ENCODE results near the gene CCDC197.

Gene CCDC197

DNA sequence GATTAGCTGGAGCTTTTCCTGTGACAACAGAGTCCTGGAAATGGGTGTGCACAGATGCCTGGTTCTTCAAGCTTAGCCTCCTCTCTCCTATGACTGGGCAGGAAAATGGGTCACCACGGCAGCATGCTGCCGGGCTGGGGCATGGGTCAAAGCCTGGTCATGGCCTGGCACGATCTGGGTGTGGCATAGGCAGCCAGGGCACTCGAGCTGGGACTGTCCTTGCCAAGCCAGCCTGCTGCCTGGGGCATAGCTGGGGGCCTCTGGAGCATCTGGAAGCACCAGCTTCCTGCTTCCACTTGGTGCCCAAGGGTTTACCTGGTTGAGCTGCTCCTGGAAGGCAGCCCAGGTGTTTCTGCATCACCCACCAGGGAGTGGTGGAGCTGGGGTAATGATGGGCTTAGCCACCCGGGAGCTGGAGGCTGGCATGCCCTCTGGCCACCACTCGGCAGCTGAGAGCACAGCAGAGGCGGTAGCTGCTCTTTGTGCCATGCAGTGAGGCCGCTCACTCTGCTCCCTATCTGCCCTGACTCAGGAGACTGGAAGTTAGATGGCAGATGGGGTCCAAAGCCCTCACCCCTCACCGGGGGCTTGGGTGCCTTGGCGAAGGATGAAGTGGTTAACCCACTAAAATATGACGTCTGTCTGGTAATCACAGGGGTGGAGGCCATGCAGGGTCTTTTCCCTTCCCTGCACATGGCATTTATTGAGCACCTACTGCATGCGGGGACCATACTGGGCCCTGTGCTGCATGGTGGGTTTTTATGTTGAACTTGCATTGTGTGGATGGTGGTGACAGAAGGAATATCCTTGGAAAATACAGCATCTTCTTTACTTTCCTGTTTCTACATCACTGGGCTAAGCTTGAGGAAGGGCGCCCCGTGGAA lies 30.7 kb downstream of the CCDC197 start:
- no peaks in the 10 kb centered on the region for H3K9me3 ChIP-seq (ENCODE audit: insufficient read depth, low read length)
- H3K36me3 ChIP-seq (ENCODE audit: low read length): no peaks in the 10 kb centered on the region
- no peak overlapping the region for H3K9ac ChIP-seq (ENCODE audit: low read length)
- H3F3A ChIP-seq (ENCODE audit: insufficient read depth): no peaks in the 10 kb centered on the region
- TF ChIP-seq, protein P1, sequence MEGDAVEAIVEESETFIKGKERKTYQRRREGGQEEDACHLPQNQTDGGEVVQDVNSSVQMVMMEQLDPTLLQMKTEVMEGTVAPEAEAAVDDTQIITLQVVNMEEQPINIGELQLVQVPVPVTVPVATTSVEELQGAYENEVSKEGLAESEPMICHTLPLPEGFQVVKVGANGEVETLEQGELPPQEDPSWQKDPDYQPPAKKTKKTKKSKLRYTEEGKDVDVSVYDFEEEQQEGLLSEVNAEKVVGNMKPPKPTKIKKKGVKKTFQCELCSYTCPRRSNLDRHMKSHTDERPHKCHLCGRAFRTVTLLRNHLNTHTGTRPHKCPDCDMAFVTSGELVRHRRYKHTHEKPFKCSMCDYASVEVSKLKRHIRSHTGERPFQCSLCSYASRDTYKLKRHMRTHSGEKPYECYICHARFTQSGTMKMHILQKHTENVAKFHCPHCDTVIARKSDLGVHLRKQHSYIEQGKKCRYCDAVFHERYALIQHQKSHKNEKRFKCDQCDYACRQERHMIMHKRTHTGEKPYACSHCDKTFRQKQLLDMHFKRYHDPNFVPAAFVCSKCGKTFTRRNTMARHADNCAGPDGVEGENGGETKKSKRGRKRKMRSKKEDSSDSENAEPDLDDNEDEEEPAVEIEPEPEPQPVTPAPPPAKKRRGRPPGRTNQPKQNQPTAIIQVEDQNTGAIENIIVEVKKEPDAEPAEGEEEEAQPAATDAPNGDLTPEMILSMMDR (IDR thresholded peaks at IDR 0.05; ENCODE audit: insufficient read depth, low read length, poor library complexity, severe bottlenecking): no peak
- no peak for TF ChIP-seq EZH2phosphoT487 (conservative IDR thresholded peaks at IDR 0.05; ENCODE audit: low read length)
- H4K20me1 ChIP-seq (ENCODE audit: low read depth, low read length): no peaks in the 10 kb centered on the region
- no peaks in the 10 kb centered on the region for H3K79me2 ChIP-seq (ENCODE audit: insufficient read depth, low read length)
- no peak overlapping the region for H3K4me3 ChIP-seq (ENCODE audit: insufficient read depth, low read length, poor library complexity, severe bottlenecking)
- no peak overlapping the region for H3K27ac ChIP-seq (ENCODE audit: low read depth, low read length)
- no peaks in the 10 kb centered on the region for H3K9me2 ChIP-seq (replicated peaks; ENCODE audit: insufficient read depth, low read length)
- no peak overlapping the region for H2AFZ ChIP-seq (ENCODE audit: low read depth, low read length, severe bottlenecking)
- no peak overlapping the region for H3K4me2 ChIP-seq (ENCODE audit: low read depth, low read length, poor library complexity, severe bottlenecking)
- H3K27me3 ChIP-seq (ENCODE audit: low read length): no peaks in the 10 kb centered on the region

- no peaks in the 10 kb centered on the region for H3K9me3 ChIP-seq (ENCODE audit: insufficient read depth, low read length)
- TF ChIP-seq, protein P1 (IDR thresholded peaks at IDR 0.05; ENCODE audit: insufficient read depth, low read length, poor library complexity, severe bottlenecking): no peak
- no peak for TF ChIP-seq EZH2phosphoT487 (conservative IDR thresholded peaks at IDR 0.05; ENCODE audit: low read length)
- no peak overlapping the region for H3K9ac ChIP-seq (ENCODE audit: low read length)
- H3F3A ChIP-seq (ENCODE audit: insufficient read depth): no peaks in the 10 kb centered on the region
- no peaks in the 10 kb centered on the region for H3K27me3 ChIP-seq (ENCODE audit: low read length)
- no peaks in the 10 kb centered on the region for H3K36me3 ChIP-seq (ENCODE audit: low read length)
- no peaks in the 10 kb centered on the region for H4K20me1 ChIP-seq (ENCODE audit: low read depth, low read length)
- H3K9me2 ChIP-seq (replicated peaks; ENCODE audit: insufficient read depth, low read length): no peaks in the 10 kb centered on the region
- H3K4me2 ChIP-seq (ENCODE audit: low read depth, low read length, poor library complexity, severe bottlenecking): no peak overlapping the region
- no peak overlapping the region for H2AFZ ChIP-seq (ENCODE audit: low read depth, low read length, severe bottlenecking)
- no peak overlapping the region for H3K4me3 ChIP-seq (ENCODE audit: insufficient read depth, low read length, poor library complexity, severe bottlenecking)
- no peak overlapping the region for H3K27ac ChIP-seq (ENCODE audit: low read depth, low read length)
- H3K79me2 ChIP-seq (ENCODE audit: insufficient read depth, low read length): no peaks in the 10 kb centered on the region
Measured at GRCh38 chr14:94028450-94028826, 31.3 kb downstream of the CCDC197 start.

- H3K9ac ChIP-seq (ENCODE audit: low read length): no peak overlapping the region
- H2AFZ ChIP-seq (ENCODE audit: low read depth, low read length, severe bottlenecking): no peak overlapping the region
- H3K27ac ChIP-seq (ENCODE audit: low read depth, low read length): no peak overlapping the region
- no peaks in the 10 kb centered on the region for H3K27me3 ChIP-seq (ENCODE audit: low read length)
- H3K36me3 ChIP-seq (ENCODE audit: low read length): no peaks in the 10 kb centered on the region
- no peaks in the 10 kb centered on the region for H3K79me2 ChIP-seq (ENCODE audit: insufficient read depth, low read length)
- no peaks in the 10 kb centered on the region for H3K9me3 ChIP-seq (ENCODE audit: insufficient read depth, low read length)
- no peak overlapping the region for H3K4me3 ChIP-seq (ENCODE audit: insufficient read depth, low read length, poor library complexity, severe bottlenecking)
- no peak overlapping the region for H3K4me2 ChIP-seq (ENCODE audit: low read depth, low read length, poor library complexity, severe bottlenecking)
- H3K9me2 ChIP-seq (replicated peaks; ENCODE audit: insufficient read depth, low read length): no peaks in the 10 kb centered on the region
- TF ChIP-seq EZH2phosphoT487 (conservative IDR thresholded peaks at IDR 0.05; ENCODE audit: low read length): no peak
- TF ChIP-seq, protein P1 (IDR thresholded peaks at IDR 0.05; ENCODE audit: insufficient read depth, low read length, poor library complexity, severe bottlenecking): no peak
- H3F3A ChIP-seq (ENCODE audit: insufficient read depth): no peaks in the 10 kb centered on the region
- H4K20me1 ChIP-seq (ENCODE audit: low read depth, low read length): no peaks in the 10 kb centered on the region
Measured at GRCh38 chr14:94029265-94029664, 32.2 kb downstream of the CCDC197 start.

Data from SU-DHL-6 (cell line).